Measurements from ENCODE around the gene PCBP1. TPM values are rescaled to one million over a fixed set of nuclear protein-coding genes. Genes with fewer than 3 reads are reported as not detected.
A peak's percentile ranks its signal among the peaks of the same experiment; 100 is the strongest.
"Not testable (repeated sequence)": the region's sequence is repeated elsewhere in the genome, so short reads cannot be mapped to it uniquely, and the experiment has no call there.

PCBP1 gene
- total RNA-seq, 1 experiment from 2014 or later = 88.4 TPM

DNA sequence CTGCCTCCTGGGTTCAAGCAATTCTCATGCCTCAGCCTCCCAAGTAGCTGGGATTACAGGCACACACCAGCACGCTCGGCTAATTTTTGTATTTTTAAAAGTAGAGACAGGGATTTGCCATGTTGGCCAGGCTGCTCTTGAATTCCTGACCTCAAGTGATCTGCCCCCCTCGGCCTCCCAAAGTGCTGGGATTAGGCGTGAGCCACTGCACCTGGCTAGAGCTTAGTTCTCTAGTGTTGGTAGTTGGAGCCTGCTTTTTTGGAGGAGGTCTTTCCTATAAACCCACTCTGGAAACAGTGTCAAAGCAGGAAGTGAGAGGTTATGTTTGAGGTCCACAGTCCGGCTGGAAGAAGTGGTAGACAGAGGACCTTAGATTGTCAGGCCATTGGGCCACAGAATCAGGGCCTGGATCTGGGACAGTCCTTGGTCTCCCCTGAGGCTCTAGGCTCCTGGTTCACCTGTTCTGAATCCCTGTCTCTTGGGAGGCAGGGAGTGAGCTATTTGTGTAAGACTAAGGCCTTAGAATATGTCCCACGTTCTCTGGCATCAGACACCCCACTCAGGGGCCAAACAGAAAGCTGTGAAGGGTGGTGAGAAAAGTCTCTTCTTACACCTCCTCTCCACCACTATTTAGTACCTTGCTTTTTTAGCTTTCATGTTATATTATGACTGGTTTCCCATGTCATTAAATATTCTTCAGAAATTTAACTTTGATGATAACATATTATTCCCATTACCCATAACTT is 34.5 kb downstream of the PCBP1 start:
- Histone ChIP-seq H3K4me3 (no peak overlapping the region), H3K36me3 (0 out of 2 replicates have a peak, but pooled peaks cover 2% of the 10 kb centered on the region), H3K9me3 (replicated peaks) (no peaks in the 10 kb centered on the region), H3K27ac (peak overlapping the region; percentile 62), H3K27me3 (no peaks in the 10 kb centered on the region), H3K4me1 (peaks cover 55% of the 10 kb centered on the region)
- peak; percentile 85 to 89 for DNase-seq

DNA sequence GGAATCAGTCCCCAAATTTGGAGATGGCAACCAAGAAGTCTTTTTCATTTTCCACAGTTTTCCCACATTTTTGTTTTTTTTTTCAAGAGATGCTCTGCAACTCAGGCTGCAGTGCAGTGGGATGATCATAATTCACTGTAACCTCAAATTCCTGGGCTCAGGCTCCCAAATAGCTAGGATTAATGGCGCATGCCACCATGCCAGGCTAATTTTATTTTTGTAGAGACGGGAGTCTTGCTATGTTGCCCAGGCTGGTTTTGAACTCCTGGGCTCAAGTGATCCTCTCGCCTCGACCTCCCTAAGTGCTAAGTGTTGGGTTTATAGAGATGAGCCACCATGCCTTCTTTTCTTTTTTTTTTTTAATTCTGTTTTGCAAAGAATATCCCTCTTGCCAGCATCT is 35.2 kb downstream of the PCBP1 start:
- no peak for DNase-seq
- Histone ChIP-seq H3K9me3 (replicated peaks) (no peaks in the 10 kb centered on the region), H3K27ac (peak overlapping the region; percentile 62; the same call in 1 of the 2 replicates), H3K4me3 (no peak overlapping the region), H3K36me3 (0 out of 2 replicates have a peak, but pooled peaks cover 2% of the 10 kb centered on the region), H3K4me1 (peaks cover 49% of the 10 kb centered on the region), H3K27me3 (no peaks in the 10 kb centered on the region)

DNA sequence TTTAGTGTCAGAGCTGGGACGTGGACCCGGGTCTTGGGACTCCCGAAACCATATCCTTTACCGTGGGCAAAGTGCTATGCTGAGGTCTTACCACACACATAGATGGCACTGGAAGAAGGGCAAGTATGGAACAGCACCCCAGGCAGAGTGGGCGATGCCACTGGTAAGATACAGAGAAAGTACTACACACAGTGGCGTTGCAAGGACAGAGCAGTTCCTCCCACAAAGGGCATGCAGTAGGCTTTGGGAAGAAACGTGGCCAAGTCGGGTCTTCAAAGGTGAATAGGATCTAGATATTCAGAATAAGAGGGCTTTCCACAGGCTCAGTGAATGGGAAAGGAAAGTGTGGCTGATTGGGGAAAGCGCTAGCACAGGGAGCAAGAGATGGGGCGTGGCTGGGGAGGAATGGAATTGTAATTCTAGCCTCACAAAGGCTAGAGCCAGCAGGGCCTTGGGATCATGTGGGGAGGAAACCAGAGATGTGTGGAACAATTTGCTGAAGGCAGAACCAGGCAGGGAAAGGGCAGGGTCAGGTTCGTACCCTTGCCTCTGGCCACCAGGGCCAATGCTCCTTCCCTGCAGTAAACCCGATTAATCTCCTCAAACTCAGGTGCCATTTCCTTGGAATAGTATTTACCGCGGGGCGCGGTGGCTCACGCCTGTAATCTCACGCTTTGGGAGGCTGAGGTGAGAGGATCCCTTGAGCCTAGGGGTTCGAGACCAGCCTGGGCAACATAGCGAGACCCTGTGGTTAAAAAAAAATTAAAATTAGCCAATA is 36.0 kb downstream of the PCBP1 start:
- peak overlapping the region; percentile 94 for H3K4me3 ChIP-seq
- H3K4me1 ChIP-seq = peaks cover 49% of the 10 kb centered on the region
- H3K9me3 ChIP-seq (replicated peaks) = no peaks in the 10 kb centered on the region
- peak; percentile 92 to 96 for DNase-seq
- H3K27me3 ChIP-seq = no peaks in the 10 kb centered on the region
- H3K36me3 ChIP-seq = peaks cover 2% of the 10 kb centered on the region; the same call in 1 of the 2 replicates
- H3K27ac ChIP-seq = peak overlapping the region; percentile 99

DNA sequence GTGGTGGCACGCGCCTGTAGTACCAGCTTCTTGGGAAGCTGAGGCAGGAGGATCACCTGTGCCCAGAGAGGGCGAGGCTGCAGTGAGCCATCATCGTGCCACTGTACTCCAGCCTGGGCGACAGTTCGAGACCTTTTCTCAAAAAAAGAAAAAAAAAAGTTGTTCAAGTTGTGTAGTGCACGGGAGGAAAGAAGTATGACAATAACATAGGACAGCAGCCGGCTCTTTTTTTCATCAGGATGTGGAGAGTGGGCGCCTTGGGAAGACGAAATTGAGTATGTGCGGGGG is 36.5 kb downstream of the PCBP1 start:
- Histone ChIP-seq H3K27ac (peak overlapping the region; percentile 99), H3K4me1 (peaks cover 44% of the 10 kb centered on the region), H3K36me3 (peaks cover 2% of the 10 kb centered on the region; the same call in 1 of the 2 replicates), H3K27me3 (no peaks in the 10 kb centered on the region), H3K9me3 (replicated peaks) (no peaks in the 10 kb centered on the region), H3K4me3 (peak overlapping the region; percentile 94)
- no peak for DNase-seq

DNA sequence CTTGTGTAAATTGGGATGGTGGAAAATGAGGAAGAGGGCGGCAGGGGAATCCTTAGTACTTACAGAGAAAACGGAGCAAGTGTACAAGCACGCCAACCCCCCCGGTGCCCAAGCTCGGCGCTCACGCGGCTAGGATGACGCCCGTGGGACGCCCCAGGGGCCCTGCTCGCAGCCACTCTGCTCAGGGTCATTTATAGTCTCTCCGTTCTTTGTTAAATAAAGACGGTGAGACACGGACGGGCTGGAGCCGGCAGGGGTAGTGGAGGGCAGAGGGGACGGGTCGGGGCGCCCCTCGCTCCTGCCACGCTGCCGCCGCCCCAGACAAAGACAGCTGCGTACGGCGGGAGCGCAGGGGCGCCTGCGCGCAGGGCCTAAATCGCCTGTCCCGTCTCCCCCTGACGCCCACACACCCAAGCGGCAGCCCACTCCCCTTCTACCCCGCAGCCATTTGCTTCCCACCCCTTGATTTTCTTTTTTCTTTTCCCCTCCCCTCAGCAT is 37.8 kb downstream of the PCBP1 start:
- peaks cover 2% of the 10 kb centered on the region; the same call in 1 of the 2 replicates for H3K36me3 ChIP-seq
- no peaks in the 10 kb centered on the region for H3K27me3 ChIP-seq
- peak; percentile 84 to 87 for DNase-seq
- no peaks in the 10 kb centered on the region for H3K9me3 ChIP-seq (replicated peaks)
- H3K4me1 ChIP-seq = peaks cover 40% of the 10 kb centered on the region
- peak overlapping the region; percentile 99 for H3K27ac ChIP-seq
- peak overlapping the region; percentile 94 for H3K4me3 ChIP-seq

DNA sequence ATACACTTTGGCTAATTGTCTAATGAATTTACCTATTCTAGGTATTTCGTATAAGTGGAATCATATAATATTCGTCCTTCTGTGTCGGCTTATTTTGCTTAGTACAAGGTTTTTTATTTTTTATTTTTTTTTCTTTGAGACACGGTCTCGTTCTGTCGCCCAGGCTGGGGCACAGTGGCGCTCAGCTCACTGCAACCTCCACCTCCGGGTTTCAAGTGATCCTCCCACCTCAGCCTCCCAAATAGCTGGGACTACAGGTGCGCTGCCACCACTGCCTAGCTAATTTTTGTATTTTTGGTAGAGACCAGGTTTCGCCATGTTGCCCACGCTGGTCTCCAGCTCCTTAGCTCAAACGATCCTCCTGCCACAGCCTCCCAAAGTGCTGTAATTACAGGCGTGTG is 38.2 kb downstream of the PCBP1 start:
- Histone ChIP-seq H3K27me3 (no peaks in the 10 kb centered on the region), H3K27ac (peak overlapping the region; percentile 99), H3K9me3 (replicated peaks) (no peaks in the 10 kb centered on the region), H3K4me1 (peaks cover 40% of the 10 kb centered on the region), H3K36me3 (peaks cover 2% of the 10 kb centered on the region; the same call in 1 of the 2 replicates), H3K4me3 (peak overlapping the region; percentile 94)
- no peak for DNase-seq

DNA sequence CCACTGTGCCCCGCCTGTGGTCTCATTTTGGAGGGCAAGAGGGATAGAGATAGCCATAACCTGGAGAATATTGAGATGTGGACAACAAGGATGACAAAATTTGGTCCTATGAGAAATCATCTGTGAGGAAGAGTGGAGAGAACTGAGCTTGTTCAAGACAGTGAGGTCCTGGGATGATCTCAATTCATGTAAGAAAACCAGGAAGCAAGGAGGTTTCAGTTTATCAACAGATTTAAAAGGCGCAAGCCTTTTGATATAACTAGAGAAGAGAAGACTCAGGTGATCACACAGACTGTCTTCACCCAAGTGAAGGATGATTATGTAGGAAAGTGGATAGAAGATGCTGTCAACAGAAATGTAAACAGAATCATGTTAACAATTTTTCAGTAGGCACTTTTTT is 39.1 kb downstream of the PCBP1 start:
- Histone ChIP-seq H3K27ac (no peak overlapping the region), H3K36me3 (peaks cover 2% of the 10 kb centered on the region; the same call in 1 of the 2 replicates), H3K27me3 (no peaks in the 10 kb centered on the region), H3K4me1 (peaks cover 33% of the 10 kb centered on the region), H3K4me3 (no peak overlapping the region), H3K9me3 (replicated peaks) (no peaks in the 10 kb centered on the region)
- DNase-seq = no peak

DNA sequence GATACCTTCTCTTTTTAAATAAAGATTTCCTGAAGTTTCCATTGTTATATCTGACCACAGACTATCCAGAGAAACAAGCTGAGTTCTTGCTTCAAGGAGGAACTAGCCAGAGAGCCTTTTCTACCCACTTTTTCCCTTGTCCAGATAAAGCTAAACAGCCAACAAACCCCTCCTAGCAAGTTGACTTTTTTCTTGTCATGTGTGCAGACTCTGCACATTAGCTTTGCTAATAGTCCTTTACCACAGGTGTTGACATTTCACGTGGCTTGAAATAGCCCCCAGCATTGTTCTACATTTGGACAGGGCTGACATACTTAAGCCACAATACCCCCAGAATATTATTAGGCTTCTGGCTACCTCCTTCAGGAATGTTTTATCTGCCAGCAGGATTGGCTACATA is 40.7 kb downstream of the PCBP1 start:
- no peak overlapping the region for H3K27ac ChIP-seq
- peaks cover 2% of the 10 kb centered on the region; the same call in 1 of the 2 replicates for H3K36me3 ChIP-seq
- peaks cover 29% of the 10 kb centered on the region for H3K4me1 ChIP-seq
- H3K9me3 ChIP-seq (replicated peaks) = no peaks in the 10 kb centered on the region
- no peaks in the 10 kb centered on the region for H3K27me3 ChIP-seq
- no peak for DNase-seq
- no peak overlapping the region for H3K4me3 ChIP-seq

DNA sequence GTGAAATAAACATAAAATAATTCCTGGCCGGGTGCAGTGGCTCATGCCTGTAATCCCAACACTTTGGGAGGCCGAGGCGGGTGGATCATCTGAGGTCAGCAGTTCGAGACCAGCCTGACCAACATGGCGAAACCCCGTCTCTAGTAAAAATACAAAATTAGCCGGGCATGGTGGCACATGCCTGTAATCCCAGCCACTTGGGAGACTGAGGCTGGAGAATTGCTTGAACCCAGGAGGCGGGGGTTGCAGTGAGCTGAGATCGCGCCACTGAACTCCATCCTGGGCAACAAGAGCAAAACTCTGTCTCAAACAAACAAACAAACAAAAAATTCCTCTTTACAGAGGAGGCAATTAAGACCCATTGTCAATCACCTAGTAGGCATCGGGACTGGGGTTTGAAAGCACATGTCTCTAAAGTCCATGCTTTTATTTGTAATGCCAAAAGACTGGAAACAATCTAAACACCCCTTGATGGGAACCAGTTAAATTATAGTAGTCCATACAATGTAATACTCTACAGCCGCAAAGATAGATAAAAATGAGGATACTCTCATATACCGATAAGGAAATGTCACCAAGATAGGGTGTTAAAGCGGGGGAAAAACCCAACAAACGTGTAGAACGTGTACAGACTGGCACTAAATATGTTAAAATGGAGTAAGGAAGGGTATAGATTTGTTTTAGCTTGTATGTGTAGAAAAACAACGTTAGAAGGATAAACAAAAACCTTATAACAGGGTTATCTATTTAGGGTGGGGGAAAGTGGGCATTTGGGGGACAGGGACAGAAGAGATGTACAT is 44.3 kb downstream of the PCBP1 start:
- not testable (repeated sequence) for H3K27me3 ChIP-seq; H3K9me3 ChIP-seq (replicated peaks); DNase-seq; H3K4me3 ChIP-seq; H3K36me3 ChIP-seq; H3K27ac ChIP-seq
- peaks cover 41% of the 10 kb centered on the region for H3K4me1 ChIP-seq

DNA sequence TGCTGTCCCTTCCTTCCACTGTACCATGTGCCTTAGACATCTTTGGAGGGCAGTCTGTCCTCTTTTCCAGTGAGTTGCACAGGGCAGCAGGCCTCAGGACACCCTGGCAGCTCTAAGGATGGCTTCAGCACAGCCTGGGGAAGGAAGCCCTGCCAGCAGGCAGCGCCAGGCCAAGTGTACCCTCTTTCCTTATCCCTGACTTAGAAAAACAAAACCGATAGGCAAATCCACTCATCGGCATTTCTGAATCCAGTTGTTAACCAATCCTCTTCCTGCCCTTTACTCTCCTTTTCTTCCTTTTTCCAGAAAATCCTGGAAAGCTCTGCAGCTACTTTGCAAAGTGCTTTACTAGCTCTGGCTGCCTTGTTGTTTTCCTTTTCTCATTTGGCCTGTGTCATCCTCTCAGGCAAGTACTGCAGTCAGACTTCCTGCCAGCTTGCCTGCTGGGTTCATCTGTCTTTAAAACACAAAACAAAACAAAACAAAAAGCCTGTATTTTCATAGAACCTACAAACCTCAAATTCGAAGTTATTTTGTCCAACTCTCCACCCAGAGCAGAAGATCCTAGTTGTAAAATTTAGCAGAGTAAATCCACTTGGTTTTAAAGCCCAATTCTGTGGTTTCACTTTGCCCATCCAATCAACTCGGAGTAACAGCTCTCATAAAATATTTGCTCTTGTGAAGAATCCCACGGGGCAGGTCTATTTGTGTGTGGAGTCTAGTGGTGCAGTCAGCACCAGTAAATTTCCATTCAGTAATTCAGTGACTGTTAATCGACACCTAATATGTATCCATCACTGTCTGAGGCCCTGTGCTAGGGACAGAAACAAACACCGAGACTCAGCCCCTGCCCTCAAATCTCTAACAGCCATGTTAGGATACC is 45.2 kb downstream of the PCBP1 start:
- H3K36me3 ChIP-seq = no peaks in the 10 kb centered on the region; the same call in 1 of the 2 replicates
- H3K4me3 ChIP-seq = peak overlapping the region; percentile 49
- peak in 1 of 2 experiments; percentile 60 for DNase-seq
- H3K9me3 ChIP-seq (replicated peaks) = no peaks in the 10 kb centered on the region
- H3K4me1 ChIP-seq = peaks cover 44% of the 10 kb centered on the region
- H3K27me3 ChIP-seq = no peaks in the 10 kb centered on the region
- H3K27ac ChIP-seq = peak overlapping the region; percentile 34

DNA sequence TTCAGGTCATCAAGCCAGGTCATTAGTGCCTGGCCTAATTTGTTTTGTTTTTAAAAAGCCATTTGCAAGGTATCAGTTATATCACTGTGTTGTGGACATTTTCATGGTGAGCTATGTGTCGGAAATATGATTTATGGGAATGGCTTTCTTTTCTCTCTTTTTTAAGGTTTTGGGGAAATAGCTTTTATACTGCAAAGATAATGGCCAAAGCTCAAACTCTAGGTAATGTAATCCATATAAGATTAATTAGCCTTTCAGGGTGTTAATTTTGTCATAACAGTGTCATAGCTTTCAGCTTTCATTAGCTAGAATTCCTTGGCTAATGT is 45.8 kb downstream of the PCBP1 start:
- Histone ChIP-seq H3K27me3 (no peaks in the 10 kb centered on the region), H3K27ac (peak overlapping the region; percentile 34; the same call in 1 of the 2 replicates), H3K4me1 (peaks cover 38% of the 10 kb centered on the region), H3K4me3 (peak overlapping the region; percentile 49), H3K36me3 (no peaks in the 10 kb centered on the region), H3K9me3 (replicated peaks) (no peaks in the 10 kb centered on the region)
- DNase-seq = no peak

DNA sequence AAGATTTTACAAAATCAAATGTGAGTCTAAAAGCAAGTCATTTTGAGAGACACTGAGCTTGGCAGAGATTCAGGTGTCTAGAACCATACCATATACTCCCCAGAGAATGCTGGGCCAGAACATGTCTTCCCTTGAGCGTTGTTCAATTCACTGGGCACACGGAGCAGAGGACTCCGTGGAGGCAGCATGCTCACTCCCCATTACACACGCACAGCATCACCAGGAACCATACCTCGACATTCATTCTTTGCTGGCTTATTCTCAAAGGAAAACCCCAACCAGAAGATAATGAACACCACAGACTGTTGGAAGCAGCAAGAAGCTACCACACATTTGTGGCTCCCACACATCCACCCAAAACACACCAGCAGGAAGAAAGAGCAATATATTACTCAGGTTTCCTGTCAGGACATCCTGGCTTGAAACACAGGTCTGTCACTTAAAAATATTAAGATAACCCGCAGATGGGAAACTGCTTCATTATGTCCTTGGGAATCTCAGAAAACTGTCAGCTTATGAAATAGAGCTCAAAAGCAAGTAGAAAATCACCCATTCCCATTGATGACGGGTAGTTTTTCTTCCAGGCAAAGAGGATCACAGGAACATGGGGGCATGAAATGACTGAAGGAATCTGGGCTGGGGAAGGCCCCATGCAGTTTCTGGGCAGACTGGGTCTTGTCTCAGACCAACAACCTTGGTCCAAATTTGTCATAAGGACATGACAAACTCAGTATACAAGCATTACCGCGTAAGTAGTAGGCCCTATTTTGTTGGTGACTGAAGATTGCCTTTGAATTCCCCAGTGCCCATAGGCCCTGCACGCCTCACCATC is 46.4 kb downstream of the PCBP1 start:
- Histone ChIP-seq H3K4me1 (peaks cover 36% of the 10 kb centered on the region), H3K4me3 (no peak overlapping the region), H3K36me3 (no peaks in the 10 kb centered on the region), H3K9me3 (replicated peaks) (no peaks in the 10 kb centered on the region), H3K27me3 (no peaks in the 10 kb centered on the region), H3K27ac (no peak overlapping the region)
- DNase-seq = no peak

DNA sequence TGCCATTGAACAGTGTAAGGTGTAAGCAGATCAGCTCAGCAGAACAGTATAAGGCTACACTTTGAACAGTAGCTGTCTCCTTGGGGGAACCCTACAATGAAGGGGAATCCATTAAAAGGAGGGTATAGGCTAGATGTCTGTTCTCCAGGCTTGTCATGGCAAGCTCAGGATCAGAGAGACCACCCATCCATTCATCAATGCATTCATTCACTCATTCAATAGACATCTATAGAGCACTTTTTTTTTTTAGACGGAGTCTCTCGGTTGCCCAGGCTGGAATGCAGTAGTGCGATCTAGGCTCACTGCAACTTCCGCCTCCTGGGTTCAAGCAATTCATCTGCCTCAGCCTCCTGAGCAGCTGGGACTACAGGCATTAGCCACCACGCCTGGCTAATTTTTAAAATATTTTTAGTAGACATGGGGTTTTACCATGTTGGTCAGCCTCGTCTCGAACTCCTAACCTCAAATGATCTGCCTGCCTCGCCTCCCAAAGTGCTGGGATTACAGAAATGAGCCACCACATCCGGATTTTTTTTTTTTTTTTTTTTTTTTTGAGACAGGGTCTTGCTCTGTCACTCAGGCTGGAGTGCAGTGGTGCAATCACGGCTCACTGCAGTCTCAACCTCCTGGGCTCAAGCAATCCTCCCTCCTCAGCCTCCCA is 47.2 kb downstream of the PCBP1 start:
- not testable (repeated sequence) for H3K36me3 ChIP-seq; H3K27ac ChIP-seq; H3K9me3 ChIP-seq (replicated peaks); H3K4me3 ChIP-seq; H3K27me3 ChIP-seq; DNase-seq
- peaks cover 36% of the 10 kb centered on the region for H3K4me1 ChIP-seq
